SK-N-MC (cell line): Measurements from ENCODE around the gene RIMBP2.

ENCODE experiments used
- EZH2 ChIP-seq: fragments of 200-600 bp; sonication (generic); IDR thresholded peaks from one replicate; pipeline ENCODE4 v1.6.1; 2017; ENCODE audit warnings: antibody characterized with exemption
- POLR2AphosphoS5 ChIP-seq: IDR thresholded peaks from 2 replicates; pipeline ENCODE4 v1.6.1; 2012; ENCODE audit warnings: mild to moderate bottlenecking, low read depth, low read length, borderline replicate concordance

GRCh38 chr12:130412384-130412783, 303.7 kb downstream of the RIMBP2 start:
- no peak for TF ChIP-seq EZH2
- no peak for TF ChIP-seq POLR2AphosphoS5
